Measurements from ENCODE around the gene ZNF224.
A peak's percentile ranks its signal among the peaks of the same experiment; 100 is the strongest.

ZNF224 gene

GRCh38 chr19:44131955-44132354, 37.8 kb downstream of the ZNF224 start:
- DNase-seq (ENCODE audit: low read depth in 2 of 2) = no peak

- peak; percentile 28 to 51 for DNase-seq (ENCODE audit: low read depth in 2 of 2)
Observed at GRCh38 chr19:44141191-44142058, 47.3 kb downstream of the ZNF224 start, which contains the start of gene ZNF234. Gene ZNF234, plus strand, starts transcription at chr19:44141554. Its CDS starts 3,079 bp downstream, at chr19:44144633.

GRCh38 chr19:44142059-44142433, 47.9 kb downstream of the ZNF224 start:
- no peak for DNase-seq (ENCODE audit: low read depth in 2 of 2)

GRCh38 chr19:44149776-44150175, 55.6 kb downstream of the ZNF224 start:
- no peak for DNase-seq (ENCODE audit: low read depth in 2 of 2)

- no peak for DNase-seq (ENCODE audit: low read depth in 2 of 2)
Observed at GRCh38 chr19:44151491-44151890, 57.3 kb downstream of the ZNF224 start.

GRCh38 chr19:44156475-44156874, 62.3 kb downstream of the ZNF224 start:
- no peak for DNase-seq (ENCODE audit: low read depth in 2 of 2)
